Glutamatergic neuron (in vitro differentiated cells): ENCODE measurements around the gene SPIB. TPM values are rescaled to one million over a fixed set of nuclear protein-coding genes. Genes with fewer than 3 reads are reported as not detected.

Experiments
- DNase-seq: peaks from one replicate; pipeline ENCODE4 v3.0.0; 2022
- H3K27ac Mint-ChIP-seq: one replicate; pipeline ENCODE4 v1.8.0; 2020; ENCODE audit warnings: mild to moderate bottlenecking, mixed read lengths, inconsistent platforms; ENCODE audit not compliant: unreplicated experiment
- H3K27me3 Mint-ChIP-seq: one replicate; pipeline ENCODE4 v1.8.0; 2020; ENCODE audit warnings: mild to moderate bottlenecking, moderate library complexity, mixed read lengths, inconsistent platforms; ENCODE audit not compliant: unreplicated experiment
- H3K36me3 Mint-ChIP-seq: one replicate; pipeline ENCODE4 v1.8.0; 2020; ENCODE audit warnings: mild to moderate bottlenecking, mixed read lengths, inconsistent platforms; ENCODE audit not compliant: unreplicated experiment
- H3K4me1 Mint-ChIP-seq: one replicate; pipeline ENCODE4 v1.8.0; 2020; ENCODE audit warnings: mild to moderate bottlenecking, low read depth, mixed read lengths, inconsistent platforms; ENCODE audit not compliant: unreplicated experiment
- H3K4me3 Mint-ChIP-seq: one replicate; pipeline ENCODE4 v1.8.0; 2020; ENCODE audit warnings: mild to moderate bottlenecking, mixed read lengths, inconsistent platforms; ENCODE audit not compliant: unreplicated experiment
- H3K9me3 Mint-ChIP-seq: one replicate; pipeline ENCODE4 v1.8.0; 2020; ENCODE audit warnings: mild to moderate bottlenecking, moderate library complexity, mixed read lengths, inconsistent platforms; ENCODE audit not compliant: unreplicated experiment
- CTCF ChIP-seq: fragments of 200-600 bp; sonication (generic); IDR thresholded peaks from one replicate; pipeline ENCODE4 v1.5.0; 2021; ENCODE audit not compliant: partially characterized antibody, unreplicated experiment
- total RNA-seq: library from RNA; stranded (reverse); fragmentation: NEBNext Ultra II Directional; extraction: Animal tissue kit (Norgen Biotek cat#: 25700); gene quantifications from one replicate; pipeline ENCODE4 v1.2.1, GENCODE V29; 2021; ENCODE audit not compliant: unreplicated experiment

SPIB gene
- total RNA-seq, 1 donor from 2014 or later: 2.7 TPM

- DNase-seq: no peak
- Mint-ChIP-seq H3K27ac (no peak overlapping the region), H3K9me3 (peaks cover 11% of the 10 kb centered on the region)
These were observed 25.1 kb upstream of the SPIB start for GRCh38 chr19:50393589-50393988.

GRCh38 chr19:50394017-50394416 is 24.7 kb upstream of the SPIB start:
- DNase-seq: no peak
- H3K27ac Mint-ChIP-seq: no peak overlapping the region
- no peaks in the 10 kb centered on the region for H3K4me1 Mint-ChIP-seq
- peaks cover 7% of the 10 kb centered on the region for H3K36me3 Mint-ChIP-seq
- no peak for TF ChIP-seq CTCF
- no peak overlapping the region for H3K4me3 Mint-ChIP-seq
- H3K9me3 Mint-ChIP-seq: peaks cover 11% of the 10 kb centered on the region
- H3K27me3 Mint-ChIP-seq: peaks cover 5% of the 10 kb centered on the region

More at GRCh38 chr19:50393589-50393988, 25.1 kb upstream of the SPIB start:
- Mint-ChIP-seq H3K36me3 (peaks cover 5% of the 10 kb centered on the region), H3K27me3 (peaks cover 4% of the 10 kb centered on the region), H3K4me3 (no peak overlapping the region), H3K4me1 (no peaks in the 10 kb centered on the region)
- no peak for TF ChIP-seq CTCF

GRCh38 chr19:50398675-50399367 is 19.9 kb upstream of the SPIB start:
- Mint-ChIP-seq H3K27me3 (peaks cover 6% of the 10 kb centered on the region), H3K4me1 (no peaks in the 10 kb centered on the region), H3K36me3 (peaks cover 5% of the 10 kb centered on the region), H3K27ac (no peak overlapping the region), H3K9me3 (peaks cover 2% of the 10 kb centered on the region), H3K4me3 (no peak overlapping the region)
- no peak for DNase-seq
- no peak for TF ChIP-seq CTCF

- Mint-ChIP-seq H3K4me3 (no peak overlapping the region), H3K27me3 (peaks cover 6% of the 10 kb centered on the region), H3K9me3 (peaks cover 2% of the 10 kb centered on the region), H3K27ac (no peak overlapping the region), H3K36me3 (peaks cover 4% of the 10 kb centered on the region), H3K4me1 (no peaks in the 10 kb centered on the region)
- DNase-seq: no peak
- no peak for TF ChIP-seq CTCF
These were observed 19.4 kb upstream of the SPIB start for GRCh38 chr19:50399368-50399745.

- Mint-ChIP-seq H3K27me3 (peaks cover 5% of the 10 kb centered on the region), H3K4me3 (no peak overlapping the region), H3K9me3 (peaks cover 2% of the 10 kb centered on the region), H3K4me1 (no peaks in the 10 kb centered on the region), H3K27ac (no peak overlapping the region), H3K36me3 (peaks cover 4% of the 10 kb centered on the region)
- no peak for TF ChIP-seq CTCF
- no peak for DNase-seq
These were observed 16.9 kb upstream of the SPIB start for GRCh38 chr19:50401605-50402450.
